Hepatocyte (in vitro differentiated cells): Measurements from ENCODE around the gene FAM135A. TPM values are rescaled to one million over a fixed set of nuclear protein-coding genes. Genes with fewer than 3 reads are reported as not detected.
"Not testable (repeated sequence)": the region's sequence is repeated elsewhere in the genome, so short reads cannot be mapped to it uniquely, and the experiment has no call there.

Experiments used
- DNase-seq: peaks from one replicate; pipeline ENCODE4 v3.0.0-alpha.2; 2016; ENCODE audit warnings: low spot score
- H2AFZ ChIP-seq: fragments of 200-600 bp; sonication (generic); 2 replicates; pipeline ENCODE4 v1.6.0; 2016; ENCODE audit warnings: antibody characterized with exemption, mild to moderate bottlenecking
- H3K27ac ChIP-seq: fragments of 200-600 bp; sonication (generic); 2 replicates; pipeline ENCODE4 v1.5.1; 2016; ENCODE audit warnings: mild to moderate bottlenecking
- H3K27me3 ChIP-seq: fragments of 200-600 bp; sonication (generic); 2 replicates; pipeline ENCODE4 v1.6.1; 2016
- H3K36me3 ChIP-seq: fragments of 200-600 bp; sonication (generic); replicated peaks from 2 replicates; pipeline ENCODE4 v1.5.1; 2016; ENCODE audit warnings: low read depth; ENCODE audit not compliant: insufficient read depth
- H3K4me1 ChIP-seq: fragments of 200-600 bp; sonication (generic); 2 replicates; pipeline ENCODE4 v1.5.1; 2016; ENCODE audit warnings: mild to moderate bottlenecking, moderate library complexity; ENCODE audit not compliant: insufficient read depth
- H3K4me2 ChIP-seq: fragments of 200-600 bp; sonication (generic); 2 replicates; pipeline ENCODE4 v1.6.0; 2016
- H3K4me3 ChIP-seq: fragments of 200-600 bp; sonication (generic); 2 replicates; pipeline ENCODE4 v1.5.1; 2016; ENCODE audit warnings: mild to moderate bottlenecking
- H3K79me2 ChIP-seq: fragments of 200-600 bp; sonication (generic); 2 replicates; pipeline ENCODE4 v1.6.0; 2017; ENCODE audit warnings: mild to moderate bottlenecking
- H3K9me2 ChIP-seq: fragments of 200-600 bp; sonication (generic); replicated peaks from 2 replicates; pipeline ENCODE4 v1.6.0; 2017; ENCODE audit warnings: mild to moderate bottlenecking; ENCODE audit not compliant: insufficient read depth
- H3K9me3 ChIP-seq: fragments of 200-600 bp; sonication (generic); 2 replicates; pipeline ENCODE4 v1.5.1; 2016; ENCODE audit warnings: low read depth, mild to moderate bottlenecking
- H4K20me1 ChIP-seq: fragments of 200-600 bp; sonication (generic); 2 replicates; pipeline ENCODE4 v1.6.0; 2016; ENCODE audit warnings: mild to moderate bottlenecking; ENCODE audit not compliant: insufficient read depth, poor library complexity, severe bottlenecking
- CTCF ChIP-seq: fragments of 200-600 bp; sonication (generic); IDR thresholded peaks from 2 replicates; pipeline ENCODE4 v1.5.1; 2016; ENCODE audit warnings: antibody characterized with exemption, mild to moderate bottlenecking; ENCODE audit not compliant: poor library complexity
- EZH2 ChIP-seq: fragments of 200-600 bp; sonication (generic); IDR thresholded peaks from 2 replicates; pipeline ENCODE4 v1.6.1; 2016; ENCODE audit warnings: antibody characterized with exemption, mild to moderate bottlenecking, borderline replicate concordance
- EZH2phosphoT487 ChIP-seq: fragments of 200-600 bp; sonication (generic); IDR thresholded peaks from one replicate; pipeline ENCODE4 v1.6.1; 2018; ENCODE audit warnings: antibody characterized with exemption, mild to moderate bottlenecking, low read depth, moderate library complexity; ENCODE audit not compliant: unreplicated experiment, severe bottlenecking
- WGBS: methylation state at CpG from one replicate; pipeline ENCODE4 v1.1.6; 2016; ENCODE audit warnings: low lambda C conversion rate; ENCODE audit errors: missing lambda C conversion rate; 5-methylcytosine and 5-hydroxymethylcytosine counted together
- polyA plus RNA-seq: library from polyadenylated mRNA; unstranded; fragments of >200 nt; fragmentation: Nextera tagmentation; extraction: Ambion mirVana; gene quantifications from 2 replicates; pipeline ENCODE4 v1.2.1, GENCODE V29; 2016
- total RNA-seq: library from RNA; depleted of rRNA; stranded (reverse); fragments of >200 nt; gene quantifications from 2 replicates; pipeline ENCODE4 v1.2.3, GENCODE V29; 2014

FAM135A gene
- total and polyA plus RNA-seq, 2 experiments from 2014 or later: 19.0 to 78.4 TPM

GRCh38 chr6:70547905-70548304 lies 134.6 kb downstream of the FAM135A start:
- no peak overlapping the region for H3K4me2 ChIP-seq
- no peaks in the 10 kb centered on the region for H3K9me3 ChIP-seq
- H3K9me2 ChIP-seq: no peaks in the 10 kb centered on the region
- H3K27ac ChIP-seq: no peak overlapping the region
- no peaks in the 10 kb centered on the region for H4K20me1 ChIP-seq
- TF ChIP-seq EZH2 (no peak), EZH2phosphoT487 (no peak), CTCF (no peak)
- no peak overlapping the region for H3K4me3 ChIP-seq
- WGBS: 83% methylated on average over 3 of the region's 3 CpGs
- no peak overlapping the region for H2AFZ ChIP-seq
- H3K36me3 ChIP-seq: no peaks in the 10 kb centered on the region
- H3K27me3 ChIP-seq: no peaks in the 10 kb centered on the region
- H3K4me1 ChIP-seq: no peaks in the 10 kb centered on the region
- H3K79me2 ChIP-seq: no peaks in the 10 kb centered on the region
- DNase-seq: no peak

- Histone ChIP-seq H3K4me1 (no peaks in the 10 kb centered on the region), H3K9me2 (no peaks in the 10 kb centered on the region), H4K20me1 (no peaks in the 10 kb centered on the region), H3K4me2 (no peak overlapping the region), H3K9me3 (no peaks in the 10 kb centered on the region), H3K27me3 (no peaks in the 10 kb centered on the region), H3K36me3 (no peaks in the 10 kb centered on the region), H3K4me3 (no peak overlapping the region), H3K79me2 (no peaks in the 10 kb centered on the region), H3K27ac (no peak overlapping the region), H2AFZ (no peak overlapping the region)
- no peak for DNase-seq
- TF ChIP-seq CTCF (no peak), EZH2phosphoT487 (no peak), EZH2 (no peak)
Observed at GRCh38 chr6:70549327-70549726, 136.0 kb downstream of the FAM135A start.

- no peak for DNase-seq
- no peaks in the 10 kb centered on the region for H3K4me1 ChIP-seq
- no peaks in the 10 kb centered on the region for H3K79me2 ChIP-seq
- H3K27me3 ChIP-seq: no peaks in the 10 kb centered on the region
- 96% methylated on average over 1 of the region's 1 CpG for WGBS
- TF ChIP-seq EZH2 (no peak), CTCF (no peak), EZH2phosphoT487 (no peak)
- no peaks in the 10 kb centered on the region for H4K20me1 ChIP-seq
- H3K4me2 ChIP-seq: no peak overlapping the region
- H3K9me2 ChIP-seq: no peaks in the 10 kb centered on the region
- no peak overlapping the region for H2AFZ ChIP-seq
- no peaks in the 10 kb centered on the region for H3K36me3 ChIP-seq
- H3K27ac ChIP-seq: no peak overlapping the region
- H3K4me3 ChIP-seq: no peak overlapping the region
- H3K9me3 ChIP-seq: no peaks in the 10 kb centered on the region
Observed at GRCh38 chr6:70551566-70551965, 138.3 kb downstream of the FAM135A start.

GRCh38 chr6:70552286-70552940 lies 139.1 kb downstream of the FAM135A start:
- not testable (repeated sequence) for H3K79me2 ChIP-seq, H3K4me2 ChIP-seq, H3K27me3 ChIP-seq, H3K36me3 ChIP-seq, H2AFZ ChIP-seq, H3K4me1 ChIP-seq, H3K9me2 ChIP-seq, H3K27ac ChIP-seq, DNase-seq, H4K20me1 ChIP-seq, H3K9me3 ChIP-seq, H3K4me3 ChIP-seq
- WGBS: 95% methylated on average over 13 of the region's 13 CpGs
